Caco-2 (cell line): ENCODE results near the gene IL4I1. TPM values are rescaled to one million over a fixed set of nuclear protein-coding genes. Genes with fewer than 3 reads are reported as not detected.

Experiments used
- BruUV-seq: library from RNA; stranded (reverse); fragments of 400-500 nt; replicated peaks from 2 replicates; lab custom pipeline; 2021; lab: Mats Ljungman, UMichigan
- CTCF ChIA-PET: fragments of 300-600 bp; sonication (Branson Sonifier 250); formaldehyde crosslinking; loops from one replicate; lab custom pipeline; 2022; ENCODE audit warnings: antibody characterized with exemption; lab: Charles Lee
- POLR2A ChIA-PET: fragments of 300-600 bp; sonication (Branson Sonifier 250); formaldehyde crosslinking; loops from one replicate; lab custom pipeline; 2022; ENCODE audit warnings: antibody characterized with exemption; lab: Charles Lee
- DNase-seq, 2 experiments: peaks; one replicate each; pipeline versions ENCODE4 v3.0.0 to v3.0.0-alpha.2; 2020 to 2022
- H3K27me3 ChIP-seq: replicated peaks from 2 replicates; pipeline ENCODE4 v1.6.0; 2011; ENCODE audit warnings: low read length; ENCODE audit not compliant: control insufficient read depth, insufficient read depth
- H3K36me3 ChIP-seq: 2 replicates; pipeline ENCODE4 v1.5.1; 2011; ENCODE audit warnings: low read length; ENCODE audit not compliant: control insufficient read depth, insufficient read depth
- H3K4me1 ChIP-seq: fragments of 250-450 bp; sonication (Bioruptor Pico); 2 replicates; pipeline ENCODE4 v1.5.1; 2020; ENCODE audit warnings: mild to moderate bottlenecking
- H3K4me3 ChIP-seq: 2 replicates; pipeline ENCODE4 v1.5.1; 2011; ENCODE audit warnings: low read depth, mild to moderate bottlenecking, control low read depth, low read length
- H3K9me3 ChIP-seq: fragments of 250-450 bp; sonication (Bioruptor Pico); 2 replicates; pipeline ENCODE4 v1.5.1; 2020; ENCODE audit warnings: mild to moderate bottlenecking, moderate library complexity
- H3K27ac Mint-ChIP-seq: one replicate; pipeline ENCODE4 v1.8.0; 2022; ENCODE audit warnings: mixed read lengths; ENCODE audit not compliant: unreplicated experiment
- H3K27me3 Mint-ChIP-seq: one replicate; pipeline ENCODE4 v1.8.0; 2022; ENCODE audit warnings: mixed read lengths; ENCODE audit not compliant: insufficient read depth, unreplicated experiment
- H3K36me3 Mint-ChIP-seq: one replicate; pipeline ENCODE4 v1.8.0; 2022; ENCODE audit warnings: mild to moderate bottlenecking, mixed read lengths; ENCODE audit not compliant: insufficient read depth, unreplicated experiment
- H3K4me1 Mint-ChIP-seq: one replicate; pipeline ENCODE4 v1.8.0; 2022; ENCODE audit warnings: low read depth, mixed read lengths; ENCODE audit not compliant: unreplicated experiment
- H3K4me3 Mint-ChIP-seq: one replicate; pipeline ENCODE4 v1.8.0; 2022; ENCODE audit warnings: mild to moderate bottlenecking, moderate library complexity, mixed read lengths; ENCODE audit not compliant: unreplicated experiment
- H3K9me3 Mint-ChIP-seq: one replicate; pipeline ENCODE4 v1.8.0; 2022; ENCODE audit warnings: mixed read lengths; ENCODE audit not compliant: unreplicated experiment
- CTCF ChIP-seq, 2 experiments: fragments of 200-600 bp in 1 of 2; IDR thresholded peaks; 1 replicate in 1 of 2; 2 replicates in 1 of 2; pipeline versions ENCODE4 v1.5.1 to v1.8.0; 2011 to 2022; ENCODE audit warnings: antibody characterized with exemption in 1 of 2, control low read depth in 1 of 2, inconsistent platforms in 1 of 2, low read depth in 1 of 2, low read length in 1 of 2, mild to moderate bottlenecking in 1 of 2, moderate library complexity in 1 of 2; ENCODE audit not compliant: insufficient read depth in 1 of 2, severe bottlenecking in 1 of 2, unreplicated experiment in 1 of 2
- intact Hi-C: fragments of 100-400 bp; cut with micrococcal nuclease; formaldehyde crosslinking; loops from one replicate; pipeline ENCODE4 v1.10.0; 2022; ENCODE audit not compliant: unreplicated experiment
- total RNA-seq: library from RNA; stranded (reverse); gene quantifications from 2 replicates; pipeline ENCODE4 v1.2.3, GENCODE V29; 2022

IL4I1 gene
- total RNA-seq, 1 experiment from 2014 or later: 0.61 TPM

GRCh38 chr19:49890349-49891311 lies 6.1 kb downstream of the IL4I1 start:
- no TSS peak for BruUV-seq
- peaks cover 3% of the 10 kb centered on the region for H3K27me3 Mint-ChIP-seq
- no peaks in the 10 kb centered on the region for H3K36me3 ChIP-seq
- no peaks in the 10 kb centered on the region for H3K27me3 ChIP-seq
- POLR2A ChIA-PET: interaction anchor here (0.6 to 1.6 kb wide), 7 partner anchors 12 to 928 kb away, joined by 3 to 7 read pairs (median 4); partner anchors contain the start of gene NUP62
- peak overlapping the region; percentile 86 for H3K4me3 ChIP-seq
- TF ChIP-seq CTCF (IDR thresholded peaks at IDR 0.05; ENCODE audit: insufficient read depth in 1 of 2, low read depth in 1 of 2, low read length in 1 of 2, severe bottlenecking in 1 of 2, unreplicated experiment in 1 of 2): peak in 1 of 2 experiments; percentile 14
- intact Hi-C loops: loop anchor here (1.0 to 2.0 kb wide), 2 partner anchors 12 to 14 kb away; no protein-coding TSS in a partner anchor
- no peaks in the 10 kb centered on the region for H3K4me1 Mint-ChIP-seq
- peak; percentile 82 to 86 for DNase-seq
- H3K4me3 Mint-ChIP-seq: peak overlapping the region; percentile 89
- no peaks in the 10 kb centered on the region for H3K9me3 Mint-ChIP-seq
- CTCF ChIA-PET: interaction anchor here (0.5 to 1.4 kb wide), 15 partner anchors 13 to 1766 kb away, joined by 3 to 9 read pairs (median 4); partner anchors contain the start of genes AKT1S1, ATF5, MED25 and NUP62
- peak overlapping the region; percentile 85 for H3K27ac Mint-ChIP-seq
- H3K4me1 ChIP-seq: peaks cover 12% of the 10 kb centered on the region
- no peaks in the 10 kb centered on the region for H3K9me3 ChIP-seq
- H3K36me3 Mint-ChIP-seq: peaks cover 39% of the 10 kb centered on the region

- intact Hi-C loops: loop anchor here (1.0 to 2.0 kb wide), 2 partner anchors 12 to 15 kb away; no protein-coding TSS in a partner anchor
- H3K27me3 ChIP-seq: no peaks in the 10 kb centered on the region
- H3K36me3 ChIP-seq: no peaks in the 10 kb centered on the region
- Mint-ChIP-seq H3K4me1 (no peaks in the 10 kb centered on the region), H3K9me3 (no peaks in the 10 kb centered on the region), H3K27me3 (peaks cover 3% of the 10 kb centered on the region), H3K27ac (peak overlapping the region; percentile 85), H3K4me3 (peak overlapping the region; percentile 89), H3K36me3 (peaks cover 47% of the 10 kb centered on the region)
- TF ChIP-seq CTCF (IDR thresholded peaks at IDR 0.05; ENCODE audit: insufficient read depth in 1 of 2, low read depth in 1 of 2, low read length in 1 of 2, severe bottlenecking in 1 of 2, unreplicated experiment in 1 of 2): peak; percentile 81 to 88
- H3K9me3 ChIP-seq: no peaks in the 10 kb centered on the region
- peak overlapping the region; percentile 86 for H3K4me3 ChIP-seq
- CTCF ChIA-PET: interaction anchor here (0.6 to 1.4 kb wide), 9 partner anchors 12 to 373 kb away, joined by 3 to 9 read pairs (median 4); partner anchors contain the start of genes AKT1S1, ATF5, MED25 and NUP62
- TSS peak; percentile 47 for BruUV-seq
- POLR2A ChIA-PET: interaction anchor here (0.6 to 1.6 kb wide), 7 partner anchors 11 to 927 kb away, joined by 3 to 7 read pairs (median 4); partner anchors contain the start of gene NUP62
- DNase-seq: peak; percentile 90 to 94
- H3K4me1 ChIP-seq: peaks cover 12% of the 10 kb centered on the region
Observed at GRCh38 chr19:49889687-49890348, 6.9 kb downstream of the IL4I1 start.
